ENCODE data around the gene RGMA.

Gene RGMA

DNA sequence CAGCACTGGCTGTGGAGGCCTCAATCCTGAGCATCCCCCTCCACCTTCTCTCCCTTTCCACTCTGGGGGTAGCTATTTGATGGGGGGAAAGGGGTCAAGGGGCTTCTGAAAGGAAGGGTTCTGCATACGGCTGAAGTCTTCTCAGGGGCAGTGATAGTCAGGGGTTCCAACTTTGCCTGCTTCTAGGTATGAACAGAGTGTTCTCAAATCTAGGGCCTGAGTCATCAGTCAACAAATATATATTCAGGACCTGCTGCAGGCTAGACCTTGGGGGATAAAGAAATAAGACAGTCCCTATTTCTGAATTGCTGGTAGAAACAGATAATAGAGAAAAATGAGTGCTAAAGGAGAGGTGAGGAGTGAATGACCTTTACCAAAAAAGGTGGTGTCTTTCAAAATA lies 12.8 kb downstream of the RGMA start:
- in situ Hi-C loops (cut with HindIII; ENCODE audit: low sequenced_read_pairs) = no loop called here
- no peak overlapping the region for H3K4me3 ChIP-seq (ENCODE audit: low read depth, low read length)
- DNase-seq (ENCODE audit: low read depth, low spot score) = no peak
- TF ChIP-seq, protein P1, sequence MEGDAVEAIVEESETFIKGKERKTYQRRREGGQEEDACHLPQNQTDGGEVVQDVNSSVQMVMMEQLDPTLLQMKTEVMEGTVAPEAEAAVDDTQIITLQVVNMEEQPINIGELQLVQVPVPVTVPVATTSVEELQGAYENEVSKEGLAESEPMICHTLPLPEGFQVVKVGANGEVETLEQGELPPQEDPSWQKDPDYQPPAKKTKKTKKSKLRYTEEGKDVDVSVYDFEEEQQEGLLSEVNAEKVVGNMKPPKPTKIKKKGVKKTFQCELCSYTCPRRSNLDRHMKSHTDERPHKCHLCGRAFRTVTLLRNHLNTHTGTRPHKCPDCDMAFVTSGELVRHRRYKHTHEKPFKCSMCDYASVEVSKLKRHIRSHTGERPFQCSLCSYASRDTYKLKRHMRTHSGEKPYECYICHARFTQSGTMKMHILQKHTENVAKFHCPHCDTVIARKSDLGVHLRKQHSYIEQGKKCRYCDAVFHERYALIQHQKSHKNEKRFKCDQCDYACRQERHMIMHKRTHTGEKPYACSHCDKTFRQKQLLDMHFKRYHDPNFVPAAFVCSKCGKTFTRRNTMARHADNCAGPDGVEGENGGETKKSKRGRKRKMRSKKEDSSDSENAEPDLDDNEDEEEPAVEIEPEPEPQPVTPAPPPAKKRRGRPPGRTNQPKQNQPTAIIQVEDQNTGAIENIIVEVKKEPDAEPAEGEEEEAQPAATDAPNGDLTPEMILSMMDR (IDR thresholded peaks at IDR 0.05; ENCODE audit: low read depth, low read length) = no peak

DNA sequence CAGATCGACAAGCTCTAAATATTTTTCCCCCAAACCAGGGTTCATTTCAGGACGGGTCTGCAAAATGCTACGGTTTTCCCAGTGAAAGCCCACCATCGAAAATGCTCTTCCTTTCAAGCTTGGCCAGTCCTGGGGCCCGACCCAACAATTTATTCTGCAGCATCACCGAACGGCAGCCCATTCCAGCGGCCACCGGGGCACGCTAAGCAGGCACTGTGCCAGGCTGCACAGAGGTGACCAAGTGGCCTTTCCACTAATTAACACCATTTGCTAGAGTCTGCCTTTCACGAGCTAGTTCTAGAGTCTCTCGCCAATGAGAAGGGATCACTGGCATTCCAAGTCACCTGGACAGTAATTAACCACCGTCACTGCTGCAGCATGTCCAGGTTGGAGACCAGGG lies 14.4 kb downstream of the RGMA start:
- in situ Hi-C loops (cut with HindIII; ENCODE audit: low sequenced_read_pairs) = no loop called here
- no peak overlapping the region for H3K4me3 ChIP-seq (ENCODE audit: low read depth, low read length)
- TF ChIP-seq, protein P1 (IDR thresholded peaks at IDR 0.05; ENCODE audit: low read depth, low read length) = no peak
- DNase-seq (ENCODE audit: low read depth, low spot score) = no peak

DNA sequence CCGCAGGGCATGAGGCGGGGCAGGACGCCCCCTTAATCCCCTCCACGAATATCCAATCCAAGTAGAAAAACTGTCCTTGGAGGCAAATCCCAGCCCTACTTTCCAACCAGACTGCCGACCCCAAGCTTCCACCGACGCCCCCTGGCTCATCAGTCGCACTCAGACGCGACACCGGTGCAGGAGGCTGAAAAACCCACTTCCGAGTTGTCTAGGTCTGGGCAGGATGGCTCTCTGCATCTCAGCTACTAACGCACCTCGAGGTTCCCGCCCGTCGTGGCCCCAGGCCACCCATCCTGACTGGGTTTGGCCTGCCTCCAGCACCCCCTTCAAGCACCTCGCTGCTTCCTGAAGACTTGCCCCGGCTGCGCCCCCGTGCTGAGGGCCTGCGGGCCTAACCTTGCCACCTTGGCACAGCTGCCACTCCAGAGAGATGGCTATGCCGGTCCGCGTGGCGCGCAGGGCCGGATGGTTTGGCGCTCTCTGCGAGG lies 15.5 kb downstream of the RGMA start:
- in situ Hi-C loops (cut with HindIII; ENCODE audit: low sequenced_read_pairs) = no loop called here
- no peak overlapping the region for H3K4me3 ChIP-seq (ENCODE audit: low read depth, low read length)
- no peak for DNase-seq (ENCODE audit: low read depth, low spot score)
- TF ChIP-seq, protein P1 (IDR thresholded peaks at IDR 0.05; ENCODE audit: low read depth, low read length) = no peak

DNA sequence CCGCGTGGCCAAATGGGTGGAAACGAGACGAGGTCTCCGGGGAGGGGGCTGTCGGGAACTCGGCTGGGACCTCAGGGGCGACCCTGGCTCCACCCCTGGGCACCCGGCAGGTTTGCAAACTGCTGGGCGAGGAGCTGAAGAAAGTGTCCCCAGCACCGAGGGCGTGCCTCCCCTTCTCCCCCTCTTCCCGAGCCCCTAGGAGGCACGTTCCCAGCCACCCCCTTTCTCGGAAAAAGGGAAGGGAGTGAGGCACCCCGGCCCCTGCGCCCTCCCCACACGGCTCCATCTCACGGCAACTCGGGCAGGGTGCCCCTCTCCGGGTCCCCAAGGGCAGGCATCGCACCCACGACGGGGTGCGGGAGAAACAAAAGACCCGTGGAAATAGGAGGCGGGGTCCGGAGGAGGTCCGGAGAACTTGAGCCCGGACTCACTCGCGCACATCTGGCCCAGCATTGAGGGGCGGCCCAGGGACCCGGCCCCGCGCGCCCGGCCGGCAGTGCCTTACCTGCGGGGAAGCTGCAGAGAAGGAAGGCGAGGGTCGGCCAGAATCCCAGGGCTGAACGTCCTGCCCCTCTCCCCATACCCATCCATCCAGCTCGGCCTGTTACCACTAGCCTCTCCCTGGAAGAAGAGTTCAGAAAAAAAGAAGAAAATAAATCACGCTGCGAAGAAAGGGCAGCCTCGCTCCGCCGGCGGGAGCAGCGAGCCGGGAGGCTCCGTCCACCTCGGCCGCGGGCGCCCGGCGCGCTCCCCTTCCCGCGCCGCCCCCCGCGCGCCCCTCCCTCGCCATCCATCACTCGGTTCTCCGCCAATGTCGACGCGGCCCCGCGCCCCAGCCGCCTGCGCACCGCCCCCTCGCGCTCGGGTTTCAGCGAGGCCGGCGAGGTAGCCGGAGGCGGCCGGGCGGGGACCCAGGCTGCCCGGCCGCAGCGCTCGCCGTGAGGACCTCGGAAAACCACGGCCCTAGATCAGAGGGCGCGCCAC lies 16.3 kb downstream of the RGMA start:
- H3K4me3 ChIP-seq (ENCODE audit: low read depth, low read length) = peak overlapping the region; percentile 65
- in situ Hi-C loops (cut with HindIII; ENCODE audit: low sequenced_read_pairs) = no loop called here
- TF ChIP-seq, protein P1 (IDR thresholded peaks at IDR 0.05; ENCODE audit: low read depth, low read length) = no peak
- peak; percentile 70 for DNase-seq (ENCODE audit: low read depth, low spot score)

DNA sequence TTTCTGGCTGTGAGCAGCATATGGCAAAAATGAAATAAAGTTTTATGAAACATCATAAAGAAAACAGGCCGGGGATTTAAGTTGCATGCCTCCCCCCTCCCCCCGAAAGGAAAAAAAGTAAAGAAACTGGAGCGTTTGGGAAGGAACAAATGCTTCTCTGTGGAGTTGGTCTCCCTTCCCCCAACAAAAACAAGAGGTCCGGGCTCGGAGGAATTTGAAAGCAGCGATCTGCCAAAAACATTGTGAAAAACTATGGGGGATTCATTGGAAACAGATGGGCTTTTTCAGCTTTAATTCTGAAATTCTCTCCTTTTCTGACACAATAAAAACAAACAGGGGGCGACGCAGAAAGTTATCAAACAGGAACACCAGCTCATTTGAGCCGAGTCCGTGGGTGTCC lies 17.0 kb downstream of the RGMA start:
- TF ChIP-seq, protein P1 (IDR thresholded peaks at IDR 0.05; ENCODE audit: low read depth, low read length) = no peak
- in situ Hi-C loops (cut with HindIII; ENCODE audit: low sequenced_read_pairs) = no loop called here
- H3K4me3 ChIP-seq (ENCODE audit: low read depth, low read length) = peak overlapping the region; percentile 65
- DNase-seq (ENCODE audit: low read depth, low spot score) = peak; percentile 68

DNA sequence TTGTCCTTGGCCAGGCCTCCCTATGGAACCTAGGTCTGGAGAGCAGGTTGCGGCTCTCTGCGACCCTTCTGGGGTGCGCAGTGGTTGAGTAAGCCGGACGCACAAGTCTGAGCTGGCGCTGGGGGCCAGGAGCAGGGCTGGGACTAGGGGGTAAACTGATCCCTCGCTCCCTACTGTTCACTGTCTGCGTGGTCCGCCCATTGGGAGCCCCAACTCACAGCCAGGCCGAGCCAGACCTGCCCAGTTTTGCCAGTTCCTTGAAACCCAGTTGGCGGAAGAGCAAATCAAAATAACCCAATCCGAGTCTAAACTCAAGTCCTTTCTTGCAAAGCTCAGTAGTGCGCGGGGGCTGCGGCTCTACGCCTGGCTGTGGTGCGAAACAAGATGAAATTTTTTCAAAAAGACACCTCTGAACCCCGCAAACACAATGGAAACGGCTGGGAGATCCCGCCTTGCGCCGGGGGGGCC lies 17.5 kb downstream of the RGMA start:
- peak overlapping the region; percentile 65 for H3K4me3 ChIP-seq (ENCODE audit: low read depth, low read length)
- DNase-seq (ENCODE audit: low read depth, low spot score) = peak; percentile 20

More for the DNA sequence above, 17.5 kb downstream of the RGMA start:
- in situ Hi-C loops (cut with HindIII; ENCODE audit: low sequenced_read_pairs) = no loop called here
- TF ChIP-seq, protein P1 (IDR thresholded peaks at IDR 0.05; ENCODE audit: low read depth, low read length) = no peak

Data from astrocyte of the spinal cord (primary cell).